Stimulated activated CD4-positive, alpha-beta T cell treated with anti-CD3 and anti-CD28 coated beads, Interleukin-1b, Interleukin-23, amount 100 ng/mL, for 4 hours (primary cell): Measurements from ENCODE around the gene TMEM242.
"Not testable (repeated sequence)": the region's sequence is repeated elsewhere in the genome, so short reads cannot be mapped to it uniquely, and the experiment has no call there.

Source experiments
- DNase-seq, 2 donors: peaks; one replicate each; pipeline ENCODE4 v3.0.0-alpha.2; 2020; ENCODE audit warnings: low read depth in 2 of 2

Gene TMEM242

DNA sequence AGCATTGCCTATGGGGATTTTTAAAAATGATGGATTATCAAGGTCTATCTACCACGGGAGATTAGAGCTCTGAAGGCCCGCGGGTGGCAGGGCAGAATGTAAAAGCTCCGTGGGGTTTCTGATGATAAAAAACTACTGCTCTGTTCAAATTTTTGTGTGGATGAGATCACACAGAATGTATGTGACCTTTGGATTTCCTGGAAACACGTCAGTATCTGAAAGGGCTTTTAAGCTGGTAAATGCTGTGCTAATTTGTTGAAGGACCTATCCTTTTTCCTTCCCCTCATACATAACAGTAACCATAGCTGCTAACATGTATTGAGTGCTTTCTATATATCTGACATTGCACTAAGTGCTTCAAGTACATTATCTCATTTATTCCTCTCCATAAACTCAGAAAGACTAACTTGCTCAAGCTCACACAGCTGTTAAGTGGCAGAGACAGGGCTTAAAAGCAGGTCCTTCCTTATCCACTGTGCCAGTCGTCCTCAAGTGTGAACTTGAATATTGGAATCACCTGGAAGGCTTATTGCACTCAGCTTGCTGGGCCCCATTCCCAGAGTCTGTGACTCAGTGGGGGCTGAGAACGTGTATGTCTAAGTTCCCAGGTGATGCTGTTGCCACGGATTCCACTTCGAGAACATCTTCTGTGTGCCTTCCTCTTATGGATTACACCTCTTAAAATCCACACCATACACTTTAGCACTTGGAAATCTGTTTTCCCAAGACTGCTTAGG lies 1.9 kb upstream of the TMEM242 start:
- DNase-seq, result no peak

DNA sequence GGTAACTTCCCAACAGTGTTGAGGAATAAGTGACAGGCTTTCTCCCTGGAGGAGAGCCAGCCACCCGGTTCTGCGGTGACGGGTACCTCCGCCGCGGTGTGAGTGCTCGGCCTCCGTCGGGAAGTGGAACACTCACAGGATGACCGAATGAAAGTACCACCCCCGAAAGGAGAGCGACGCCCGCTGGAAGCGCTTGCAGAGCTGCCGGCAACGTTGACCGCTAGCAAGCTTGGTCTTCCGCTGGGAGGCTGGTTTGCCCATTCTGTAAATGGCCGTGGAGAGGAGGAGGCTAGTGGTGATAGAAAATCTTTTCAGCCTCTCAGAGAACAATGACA lies 614 bp upstream of the TMEM242 start:
- peak; percentile 5 to 15 for DNase-seq

DNA sequence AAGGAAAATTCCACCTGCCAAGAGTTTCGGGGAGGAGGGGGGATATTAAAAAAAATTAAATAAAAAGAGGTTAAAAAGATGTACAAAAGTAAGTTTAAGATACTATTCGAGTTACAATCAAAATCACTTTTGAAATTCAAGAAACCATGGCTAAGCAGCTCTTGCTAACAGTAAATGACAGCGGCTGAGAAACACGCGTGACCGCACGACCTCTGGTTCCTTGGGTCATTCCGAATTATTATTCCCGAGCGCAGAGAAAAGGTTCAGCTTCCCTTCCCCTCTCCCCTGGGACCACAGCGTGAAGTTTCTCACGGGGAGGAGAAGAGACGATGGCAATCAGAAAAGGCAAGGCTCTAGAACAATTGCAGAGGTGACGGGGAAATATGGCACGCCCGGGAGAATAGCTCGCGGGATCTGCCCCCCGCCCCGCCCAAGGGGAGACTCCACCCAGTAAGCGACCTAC lies 496 bp downstream of the TMEM242 start:
- DNase-seq, result peak; percentile 59 to 73

DNA sequence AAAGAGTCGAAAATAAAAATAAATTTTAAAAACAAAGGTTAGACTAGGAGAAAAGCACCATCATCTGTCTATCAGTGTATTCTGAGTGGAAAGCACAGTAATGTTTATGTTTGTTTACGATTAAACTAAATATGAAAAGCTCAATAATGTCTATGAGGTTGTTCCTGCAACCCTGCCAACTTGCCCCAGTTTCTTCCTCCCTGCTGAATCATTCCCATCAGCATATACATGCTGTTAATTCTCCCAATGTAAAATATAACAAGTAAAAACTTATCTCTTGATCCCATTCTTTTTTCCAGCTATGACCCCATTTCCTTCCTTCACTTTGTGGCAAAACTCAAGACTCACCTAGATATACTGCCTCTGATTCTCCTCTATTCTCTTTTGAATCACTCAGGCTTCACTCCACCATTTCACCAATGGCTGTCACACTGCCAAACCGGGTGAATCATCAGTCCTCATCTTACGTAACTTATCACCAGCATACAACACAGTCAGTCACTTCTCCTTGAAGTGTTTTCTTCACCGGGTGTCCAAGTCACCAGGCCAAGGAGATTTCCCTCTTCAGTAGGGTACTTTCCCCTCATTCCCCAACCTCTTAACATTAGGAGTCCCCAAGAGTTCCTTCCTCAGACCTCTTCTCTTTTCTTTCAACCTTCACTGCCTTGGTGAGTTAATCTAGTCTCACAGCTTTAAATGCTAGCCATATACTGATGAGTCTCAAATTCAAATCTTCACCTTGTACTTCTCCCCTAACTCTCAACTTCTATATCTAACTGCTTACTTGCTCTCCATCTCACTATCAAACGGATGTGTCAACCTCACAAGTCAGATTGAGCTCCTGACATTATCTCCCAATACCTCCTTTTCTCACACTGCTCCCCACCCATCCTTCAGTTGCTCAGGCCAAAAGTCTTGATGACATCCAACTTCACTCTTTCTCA lies 6.2 kb downstream of the TMEM242 start:
- DNase-seq, result no peak

DNA sequence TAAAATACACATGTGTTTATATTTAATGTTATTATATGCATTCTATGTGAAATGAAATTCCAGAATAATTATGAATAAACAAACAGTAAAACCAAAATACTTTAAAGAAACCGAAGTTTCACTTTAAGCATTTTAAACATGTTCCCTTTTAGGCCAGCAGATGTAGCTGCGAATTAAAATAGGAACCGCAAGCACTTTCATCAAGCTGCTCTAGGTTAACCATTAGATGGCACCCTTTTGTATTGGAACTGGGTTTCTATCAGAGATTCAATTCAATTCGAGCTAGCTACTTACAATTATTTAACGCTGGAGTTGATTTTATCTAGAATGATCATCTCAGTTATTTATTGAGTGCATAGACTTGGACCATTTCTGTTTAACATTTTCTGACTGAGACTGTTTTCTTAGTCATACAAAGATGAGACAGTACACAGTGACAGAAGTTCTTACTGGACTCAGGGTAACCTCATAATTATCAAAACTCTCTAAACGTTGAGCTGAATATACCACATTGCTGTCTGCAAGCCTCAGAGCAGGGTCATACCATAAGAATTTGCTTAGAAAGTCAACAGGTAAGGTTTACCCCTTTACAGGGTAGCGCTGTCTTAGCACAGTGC lies 8.5 kb downstream of the TMEM242 start:
- peak in 1 of 2 donors; percentile 18 for DNase-seq

DNA sequence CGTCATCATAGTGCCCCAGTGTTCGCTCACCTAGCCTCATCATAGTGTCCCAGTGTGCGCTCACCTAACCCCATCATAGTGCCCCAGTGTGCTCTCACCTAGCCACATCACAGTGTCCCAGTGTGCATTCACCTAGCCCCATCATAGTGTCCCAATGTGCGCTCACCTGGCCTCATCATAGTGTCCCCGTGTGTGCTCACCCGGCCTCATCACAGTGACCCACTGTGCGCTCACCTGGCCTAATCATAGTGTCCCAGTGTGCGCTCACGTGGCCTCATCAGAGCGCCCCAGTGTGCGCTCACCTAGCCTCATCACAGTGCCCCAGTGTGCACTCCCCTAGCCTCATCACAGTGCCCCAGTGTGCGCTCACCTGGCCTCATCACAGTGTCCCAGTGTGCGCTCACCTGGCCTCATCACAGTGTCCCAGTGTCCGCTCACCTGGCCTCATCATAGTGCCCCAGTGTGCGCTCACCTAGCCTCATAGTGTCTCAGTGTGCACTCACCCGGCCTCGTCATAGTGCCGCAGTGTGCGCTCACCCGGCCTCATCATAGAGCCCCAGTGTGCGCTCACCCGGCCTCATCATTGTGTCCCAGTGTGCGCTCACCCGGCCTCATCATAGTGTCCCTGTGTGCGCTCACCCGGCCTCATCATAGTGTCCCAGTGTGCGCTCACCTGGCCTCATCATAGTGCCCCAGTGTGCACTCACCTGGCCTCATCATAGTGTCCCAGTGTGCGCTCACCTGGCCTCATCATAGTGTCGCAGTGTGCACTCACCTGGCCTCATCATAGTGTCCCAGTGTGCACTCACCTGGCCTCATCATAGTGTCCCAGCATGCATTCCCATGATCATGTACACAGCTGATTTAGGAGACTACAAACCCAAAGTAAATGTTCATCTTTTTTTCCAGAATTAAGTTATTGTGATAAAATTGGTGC lies 9.5 kb downstream of the TMEM242 start:
- no peak for DNase-seq

DNA sequence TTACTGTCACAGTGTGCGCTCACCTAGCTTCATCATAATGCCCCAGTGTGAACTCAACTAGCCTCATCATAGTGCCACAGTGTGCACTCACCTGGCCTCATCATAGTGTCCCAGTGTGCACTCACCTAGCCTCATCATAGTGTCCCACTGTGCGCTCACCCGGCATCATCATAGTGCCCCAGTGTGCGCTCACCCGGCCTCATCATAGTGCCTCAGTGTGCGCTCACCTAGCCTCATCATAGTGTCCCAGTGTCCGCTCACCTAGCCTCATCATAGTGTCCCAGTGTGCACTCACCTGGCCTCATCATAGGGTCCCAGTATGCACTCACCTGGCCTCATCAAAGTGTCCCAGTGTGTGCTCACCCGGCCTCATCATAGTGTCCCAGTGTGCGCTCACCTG lies 10.6 kb downstream of the TMEM242 start:
- no peak for DNase-seq

DNA sequence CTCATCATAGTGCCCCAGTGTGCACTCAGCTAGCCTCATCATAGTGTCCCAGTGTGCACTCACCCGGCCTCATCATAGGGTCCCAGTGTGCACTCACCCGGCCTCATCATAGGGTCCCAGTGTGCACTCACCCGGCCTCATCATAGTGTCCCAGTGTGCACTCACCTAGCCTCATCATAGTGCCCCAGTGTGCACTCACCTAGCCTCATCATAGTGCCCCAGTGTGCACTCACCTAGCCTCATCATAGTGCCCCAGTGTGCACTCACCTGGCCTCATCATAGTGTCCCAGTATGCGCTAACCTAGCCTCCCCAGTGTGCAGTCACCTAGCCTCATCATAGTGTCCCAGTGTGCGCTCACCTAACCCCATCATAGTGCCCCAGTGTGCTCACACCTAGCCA lies 12.6 kb downstream of the TMEM242 start:
- not testable (repeated sequence) for DNase-seq

DNA sequence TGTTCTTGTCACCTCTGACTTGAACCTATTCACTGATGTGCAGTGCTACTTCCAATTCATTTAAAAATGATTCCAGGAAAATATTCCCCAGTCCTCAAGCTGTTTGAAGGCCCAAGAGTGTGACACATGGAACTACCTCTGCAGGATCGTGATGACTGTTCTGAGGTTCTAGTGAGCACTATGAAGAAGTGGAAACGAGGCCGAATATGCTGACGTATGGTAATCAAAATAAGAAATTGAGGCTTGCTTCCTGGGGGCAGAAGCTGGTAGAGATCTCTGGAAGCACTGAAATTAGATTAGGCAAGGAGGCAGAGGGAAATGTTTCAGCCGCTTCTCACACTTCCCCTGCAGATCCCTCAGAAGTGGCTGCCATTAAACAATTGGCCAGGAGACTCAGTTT lies 15.7 kb downstream of the TMEM242 start:
- no peak for DNase-seq

DNA sequence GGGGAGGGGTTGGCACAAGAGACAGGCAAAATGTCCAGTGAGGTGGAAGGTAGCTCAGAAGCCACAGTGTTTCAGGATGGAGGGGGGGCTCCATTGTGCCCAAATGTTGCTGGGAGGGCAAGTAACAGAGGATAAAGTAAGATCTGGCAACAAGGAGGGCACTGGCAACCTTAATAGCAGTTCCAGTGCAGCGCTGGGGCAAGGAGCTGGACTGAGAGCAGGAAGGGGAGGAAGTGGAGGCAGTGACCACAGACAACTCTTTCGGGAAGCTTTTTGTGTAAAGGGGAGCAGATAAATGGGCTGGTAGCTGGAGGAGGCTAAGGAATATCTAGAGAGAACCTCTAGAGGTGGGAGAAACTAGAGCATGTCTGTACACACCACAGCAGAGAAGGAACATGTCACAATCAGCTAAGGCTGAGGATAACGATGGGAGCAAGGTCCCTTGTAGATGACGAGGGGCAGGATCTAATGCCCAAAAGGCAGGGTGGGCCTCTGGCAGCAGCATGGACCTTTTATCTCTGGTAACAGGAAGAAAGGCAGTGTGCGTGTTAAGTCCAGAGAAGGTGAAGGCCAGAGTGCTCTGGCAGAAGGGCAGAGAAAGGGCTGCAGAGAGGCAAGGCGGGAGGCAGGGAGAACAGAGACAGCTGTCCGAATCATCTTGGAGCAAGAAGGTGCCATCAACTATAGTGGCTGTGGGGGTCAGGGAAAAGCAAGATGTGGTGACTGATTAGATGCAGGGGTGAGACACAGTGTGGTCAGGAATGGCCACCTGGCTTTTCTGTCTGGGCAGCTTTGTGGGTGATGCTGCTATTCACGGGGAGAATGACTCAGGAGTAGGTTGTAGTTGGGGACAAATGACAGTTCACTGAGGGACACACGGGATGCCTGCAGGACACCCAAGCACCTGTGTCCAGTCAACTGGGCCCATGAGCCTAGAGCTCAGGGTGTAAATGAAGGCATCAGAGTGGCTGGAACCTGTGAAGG lies 17.4 kb downstream of the TMEM242 start:
- DNase-seq, result no peak

DNA sequence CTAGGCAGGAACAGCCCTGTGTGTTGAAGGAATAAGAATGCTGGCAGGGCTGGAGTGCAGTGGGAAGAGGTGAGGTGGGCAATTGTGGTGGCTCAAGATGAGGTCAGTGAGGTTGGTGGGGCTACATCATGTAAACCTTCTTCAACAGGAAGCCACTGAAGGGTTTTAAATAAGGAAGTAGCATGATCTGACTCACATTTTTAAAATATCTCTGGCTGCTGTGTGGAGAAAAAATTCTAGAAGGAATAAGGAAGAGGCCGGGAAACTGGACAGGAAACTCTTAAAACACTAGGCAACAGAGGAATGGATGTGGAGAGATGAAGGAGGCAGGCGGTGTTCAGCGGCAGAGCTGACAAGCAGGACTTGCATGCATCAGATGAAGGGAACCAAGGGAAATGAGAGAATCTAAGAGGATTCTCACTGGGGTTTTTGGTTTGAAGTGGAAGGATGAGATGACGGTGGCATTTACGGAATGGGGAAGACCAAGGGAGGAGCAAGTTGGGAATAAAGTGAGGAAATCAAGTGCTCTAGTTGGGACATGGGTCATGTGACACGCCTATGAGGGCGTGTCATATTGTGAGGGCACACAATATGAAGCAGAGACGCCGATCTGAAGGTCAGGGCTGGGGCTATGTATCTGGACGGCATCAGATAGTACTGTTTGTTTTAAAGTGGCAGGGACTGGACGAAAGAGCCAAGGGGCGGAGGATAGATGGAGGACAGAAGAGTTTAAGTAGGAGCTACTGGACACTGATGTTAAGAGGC lies 18.2 kb downstream of the TMEM242 start:
- DNase-seq, result no peak

DNA sequence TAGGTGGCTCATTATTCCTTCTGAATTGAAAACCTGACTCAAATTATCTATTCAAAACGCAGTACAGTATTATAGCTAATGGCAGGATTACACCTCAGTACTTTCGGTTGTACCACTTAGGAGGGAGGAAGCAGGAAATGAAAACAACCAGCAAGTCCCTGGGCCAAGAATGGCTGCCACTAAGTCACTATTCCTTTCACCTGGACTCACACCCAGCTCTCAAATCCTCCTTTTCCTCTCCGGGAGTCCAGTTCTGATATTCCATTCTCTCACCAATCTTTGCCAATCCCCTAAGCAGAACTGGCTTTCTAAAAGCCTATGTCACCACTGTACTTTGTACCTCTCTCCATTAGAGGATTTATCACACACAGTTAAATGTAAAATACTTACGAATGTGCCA lies 20.6 kb downstream of the TMEM242 start:
- DNase-seq, result no peak

DNA sequence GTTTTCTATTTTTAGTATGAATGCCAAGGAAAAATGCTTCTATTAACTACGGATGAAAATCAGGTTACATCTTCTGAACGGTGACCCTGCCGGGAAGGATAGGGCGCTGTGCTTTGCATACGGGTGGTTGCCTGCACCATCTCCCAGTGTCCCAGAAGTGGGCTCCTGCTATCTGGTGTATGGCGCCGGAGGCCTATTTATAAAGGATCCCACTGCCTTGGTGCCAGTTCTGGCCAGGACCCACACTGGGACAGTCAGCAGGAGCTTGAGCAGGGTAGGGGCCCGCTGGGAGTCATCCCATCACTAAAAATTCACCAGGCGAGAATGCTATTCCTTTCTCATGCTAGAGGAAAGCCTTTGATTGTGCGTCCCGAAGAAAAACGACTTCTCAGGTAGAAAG lies 22.9 kb downstream of the TMEM242 start:
- no peak for DNase-seq

DNA sequence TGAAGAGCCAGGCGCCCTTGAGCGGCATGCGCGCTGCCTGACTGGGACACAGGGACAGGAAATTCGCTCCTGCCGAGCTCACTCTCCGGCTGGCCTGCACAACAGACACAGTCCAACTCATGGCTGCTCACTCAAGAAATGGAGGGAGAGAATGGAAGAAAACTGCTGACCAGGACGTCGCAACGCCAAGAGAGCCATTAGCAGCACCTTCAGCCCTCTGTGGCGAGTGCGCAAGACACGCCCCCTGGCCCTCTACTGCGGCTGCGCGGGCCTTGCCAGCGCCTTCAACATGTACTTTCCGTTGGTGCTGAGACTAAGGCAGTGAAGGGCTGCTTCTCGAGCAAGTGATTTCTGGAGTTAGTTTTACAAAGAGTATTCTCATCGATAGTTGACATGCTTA lies 23.3 kb downstream of the TMEM242 start:
- no peak for DNase-seq

DNA sequence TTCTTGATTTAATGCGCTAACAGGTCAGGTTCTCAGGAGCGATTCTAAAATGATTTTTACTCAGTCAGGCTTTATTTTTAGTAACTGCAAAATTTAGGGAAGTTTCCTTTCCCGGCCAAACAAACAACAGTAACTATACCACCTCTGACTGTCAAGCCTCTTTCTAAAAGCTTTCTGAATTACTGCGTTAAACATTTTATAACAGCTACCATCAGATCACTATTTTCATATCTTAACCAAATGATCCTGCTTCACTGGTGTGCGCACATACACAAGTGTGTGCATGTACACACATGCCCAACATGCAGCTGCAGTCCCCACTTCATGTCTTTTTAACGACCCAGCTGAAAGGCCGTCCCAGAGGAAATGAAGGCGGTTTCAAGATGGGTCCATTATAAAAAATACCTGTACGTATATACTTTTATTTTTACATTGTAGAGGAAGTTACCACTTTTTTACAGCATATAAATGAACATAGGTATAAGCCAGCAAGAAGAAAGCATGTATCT lies 25.0 kb downstream of the TMEM242 start:
- DNase-seq, result no peak

DNA sequence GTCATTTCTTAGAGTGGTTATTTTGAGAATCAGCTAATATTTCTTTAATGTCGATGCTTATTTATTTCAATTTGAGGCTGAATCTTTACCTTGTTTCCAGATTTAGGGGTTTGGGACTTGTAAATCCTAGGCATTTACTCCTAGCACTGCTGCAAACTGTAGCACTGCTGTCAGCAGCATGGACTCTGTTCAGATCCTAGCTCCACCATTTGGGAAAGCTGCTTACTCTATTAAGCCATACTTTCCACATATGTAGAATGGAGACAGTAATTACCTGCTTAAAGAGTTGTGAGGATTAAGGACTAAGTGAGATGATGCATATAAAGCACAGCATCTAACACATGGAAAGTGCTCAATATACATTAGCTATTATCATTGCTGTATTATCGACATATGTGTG lies 28.7 kb downstream of the TMEM242 start:
- no peak for DNase-seq

DNA sequence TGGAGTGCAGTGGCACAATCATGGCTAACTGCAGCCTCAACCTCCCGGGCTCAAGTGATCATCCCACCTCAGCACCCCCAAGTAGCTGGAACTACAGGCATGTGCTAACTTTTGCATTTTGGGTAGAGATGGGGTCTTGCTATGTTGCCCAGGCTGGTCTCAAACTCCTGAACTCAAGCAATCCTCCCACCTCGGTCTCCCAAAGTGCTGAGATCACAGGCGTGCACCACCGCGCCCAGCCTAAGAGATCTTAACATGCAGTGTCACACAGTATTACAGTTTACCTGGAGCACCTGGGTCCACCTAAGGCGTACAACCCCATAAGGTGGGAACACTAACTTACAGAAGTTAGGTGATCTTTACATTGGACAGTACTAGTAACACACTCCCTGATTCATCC lies 29.5 kb downstream of the TMEM242 start:
- DNase-seq, result no peak

DNA sequence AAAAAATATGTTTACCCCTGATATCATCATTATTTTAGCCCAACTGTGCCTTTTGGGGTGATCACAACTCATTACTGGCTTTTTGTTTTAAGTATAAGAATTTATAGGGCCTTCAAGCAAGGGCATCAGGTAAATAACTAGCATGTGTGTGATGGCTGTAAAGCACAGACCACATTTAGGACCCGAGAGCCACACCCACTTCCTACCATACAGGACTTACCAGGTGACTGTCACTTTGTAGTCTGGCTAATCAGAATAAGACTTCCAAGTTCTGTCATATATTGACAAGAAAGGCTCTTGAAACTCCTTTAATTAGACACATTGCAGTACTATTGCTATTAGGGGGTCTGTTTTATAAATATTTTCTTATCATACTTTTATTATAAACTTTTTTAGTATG lies 31.1 kb downstream of the TMEM242 start:
- DNase-seq, result no peak

DNA sequence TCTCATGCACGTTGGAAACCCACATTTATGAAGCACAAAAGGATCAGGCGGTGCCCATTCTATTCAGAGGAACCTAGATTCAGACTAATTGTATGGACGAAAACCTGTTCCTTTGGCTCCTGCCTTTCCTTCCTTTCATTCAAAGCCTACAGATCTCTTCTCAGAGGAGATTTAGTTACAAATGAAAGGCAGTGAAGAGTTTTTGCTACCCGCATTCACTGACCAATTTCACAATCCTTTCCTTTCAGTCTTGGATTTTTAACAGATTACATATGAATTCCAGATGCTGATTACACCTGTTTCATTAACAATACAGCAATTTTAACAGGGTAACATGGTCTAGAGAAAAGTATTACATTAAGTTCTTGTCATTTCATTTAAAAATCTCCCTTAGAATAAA lies 32.0 kb downstream of the TMEM242 start:
- DNase-seq, result no peak
